Heart left ventricle (tissue), 13 donors: ENCODE results near the gene CD40.

ENCODE experiments used
- POLR2A ChIP-seq, 2 donors: fragments of 450-650 bp; IDR thresholded peaks; one replicate each; pipeline ENCODE4 v1.6.1; 2017; ENCODE audit warnings: antibody characterized with exemption in 2 of 2, mild to moderate bottlenecking in 2 of 2, moderate library complexity in 2 of 2
- TF ChIP-seq, protein P1 (sequence below), 12 donors: fragments of 200-600 bp; sonication (generic) in 4 of 12; IDR thresholded peaks; one replicate each; pipeline versions ENCODE4 v1.5.0 to v1.8.0; 2018 to 2022; ENCODE audit warnings: antibody characterized with exemption in 12 of 12, mild to moderate bottlenecking in 5 of 12
- donor health status: ischemic (EF 13 %, LVEDD 7.1; RV severe dilation, severe dysfunction).
- donor health status: DM: no; HTN: yes; CAD: no.
- donor health status: DM: no; HTN: no; CAD: no.
- donor health status: ischemic (EF 25% LVEDD 6.9; RV normal size, moderate dysfunction).
- donor health status: ischemic (EF 25% LVEDD 5.7; RV mildly dilated, moderate dysfunction).
- donor health status: ischemic (EF 35%, LVEDD 5.7; RV mildly dilated, moderate dysfunction).
- donor health status: nonischemic (EF 11% LVEDD 7.7; RV severe dilation, severe dysfunction).
- donor health status: DM: yes; HTN: yes; CAD: no.
- donor health status: PGD.
- donor health status: ischemic (EF 29% LVEDD 5.4; RV normal size, mild dysfunction).
- donor health status: nonischemic (EF 23%, LVEDD 6.1; RV moderate dilation, normal function).

DNA sequence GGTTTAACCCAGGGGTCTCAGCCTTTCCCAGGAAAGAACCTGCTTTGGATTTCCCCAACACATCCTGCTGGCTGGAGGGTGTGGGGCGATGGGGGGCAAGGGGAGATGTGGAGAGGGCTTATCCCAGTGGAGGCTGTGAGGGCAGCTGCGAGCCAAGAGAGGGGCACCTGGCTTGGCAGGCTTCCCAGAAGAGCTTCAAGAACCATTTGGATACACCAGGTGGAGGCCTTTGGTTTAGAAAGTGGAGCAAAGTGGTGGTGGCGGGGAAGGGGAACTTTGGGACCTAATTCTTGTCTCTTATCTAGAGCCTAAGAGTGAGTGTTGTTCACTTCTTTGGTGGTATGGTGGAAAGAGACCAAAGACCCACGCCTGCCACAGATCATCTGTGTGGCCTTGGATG is 12.4 kb downstream of the CD40 start:
- TF ChIP-seq, protein P1, sequence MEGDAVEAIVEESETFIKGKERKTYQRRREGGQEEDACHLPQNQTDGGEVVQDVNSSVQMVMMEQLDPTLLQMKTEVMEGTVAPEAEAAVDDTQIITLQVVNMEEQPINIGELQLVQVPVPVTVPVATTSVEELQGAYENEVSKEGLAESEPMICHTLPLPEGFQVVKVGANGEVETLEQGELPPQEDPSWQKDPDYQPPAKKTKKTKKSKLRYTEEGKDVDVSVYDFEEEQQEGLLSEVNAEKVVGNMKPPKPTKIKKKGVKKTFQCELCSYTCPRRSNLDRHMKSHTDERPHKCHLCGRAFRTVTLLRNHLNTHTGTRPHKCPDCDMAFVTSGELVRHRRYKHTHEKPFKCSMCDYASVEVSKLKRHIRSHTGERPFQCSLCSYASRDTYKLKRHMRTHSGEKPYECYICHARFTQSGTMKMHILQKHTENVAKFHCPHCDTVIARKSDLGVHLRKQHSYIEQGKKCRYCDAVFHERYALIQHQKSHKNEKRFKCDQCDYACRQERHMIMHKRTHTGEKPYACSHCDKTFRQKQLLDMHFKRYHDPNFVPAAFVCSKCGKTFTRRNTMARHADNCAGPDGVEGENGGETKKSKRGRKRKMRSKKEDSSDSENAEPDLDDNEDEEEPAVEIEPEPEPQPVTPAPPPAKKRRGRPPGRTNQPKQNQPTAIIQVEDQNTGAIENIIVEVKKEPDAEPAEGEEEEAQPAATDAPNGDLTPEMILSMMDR (IDR thresholded peaks at IDR 0.05) = no peak
- no peak for TF ChIP-seq POLR2A (IDR thresholded peaks at IDR 0.05)
